Immature natural killer cell (primary cell): ENCODE results near the gene NUDT4. TPM values are rescaled to one million over a fixed set of nuclear protein-coding genes. Genes with fewer than 3 reads are reported as not detected.
"Not testable (repeated sequence)": the region's sequence is repeated elsewhere in the genome, so short reads cannot be mapped to it uniquely, and the experiment has no call there.

ENCODE experiments used
- DNase-seq, 3 donors: peaks; one replicate each; pipeline ENCODE4 v3.0.0; 2022; ENCODE audit warnings: mixed read lengths in 1 of 3
- H3K27ac Mint-ChIP-seq, 6 donors: one replicate each; pipeline ENCODE4 v1.8.0; 2020; ENCODE audit warnings: mixed read lengths in 6 of 6, mild to moderate bottlenecking in 5 of 6, inconsistent platforms in 4 of 6, moderate library complexity in 3 of 6
- H3K27me3 Mint-ChIP-seq, 3 donors: one replicate each; pipeline ENCODE4 v1.8.0; 2020 to 2021; ENCODE audit warnings: low read depth in 3 of 3, mild to moderate bottlenecking in 3 of 3, mixed read lengths in 3 of 3, moderate library complexity in 3 of 3, inconsistent platforms in 1 of 3
- H3K36me3 Mint-ChIP-seq, 3 donors: one replicate each; pipeline ENCODE4 v1.8.0; 2020; ENCODE audit warnings: mixed read lengths in 3 of 3, inconsistent platforms in 2 of 3, mild to moderate bottlenecking in 2 of 3
- H3K4me1 Mint-ChIP-seq, 2 donors: one replicate each; pipeline ENCODE4 v1.8.0; 2020; ENCODE audit warnings: inconsistent platforms in 2 of 2, mild to moderate bottlenecking in 2 of 2, mixed read lengths in 2 of 2, moderate library complexity in 1 of 2
- H3K4me3 Mint-ChIP-seq, 5 donors: one replicate each; pipeline ENCODE4 v1.8.0; 2020; ENCODE audit warnings: mild to moderate bottlenecking in 5 of 5, mixed read lengths in 5 of 5, inconsistent platforms in 3 of 5, moderate library complexity in 3 of 5
- H3K9me3 Mint-ChIP-seq, 6 donors: one replicate each; pipeline ENCODE4 v1.8.0; 2020; ENCODE audit warnings: mild to moderate bottlenecking in 6 of 6, mixed read lengths in 6 of 6, inconsistent platforms in 4 of 6, moderate library complexity in 3 of 6
- polyA plus RNA-seq, 3 donors: library from polyadenylated mRNA; unstranded; fragments of 300-500 nt; fragmentation: Illumina TruSeq; gene quantifications; one replicate each; pipeline ENCODE4 v1.2.3, GENCODE V29; 2021

Gene NUDT4
- polyA plus RNA-seq, 3 donors from 2014 or later, result 29.7 to 34.1 (median 30.6) TPM

DNA sequence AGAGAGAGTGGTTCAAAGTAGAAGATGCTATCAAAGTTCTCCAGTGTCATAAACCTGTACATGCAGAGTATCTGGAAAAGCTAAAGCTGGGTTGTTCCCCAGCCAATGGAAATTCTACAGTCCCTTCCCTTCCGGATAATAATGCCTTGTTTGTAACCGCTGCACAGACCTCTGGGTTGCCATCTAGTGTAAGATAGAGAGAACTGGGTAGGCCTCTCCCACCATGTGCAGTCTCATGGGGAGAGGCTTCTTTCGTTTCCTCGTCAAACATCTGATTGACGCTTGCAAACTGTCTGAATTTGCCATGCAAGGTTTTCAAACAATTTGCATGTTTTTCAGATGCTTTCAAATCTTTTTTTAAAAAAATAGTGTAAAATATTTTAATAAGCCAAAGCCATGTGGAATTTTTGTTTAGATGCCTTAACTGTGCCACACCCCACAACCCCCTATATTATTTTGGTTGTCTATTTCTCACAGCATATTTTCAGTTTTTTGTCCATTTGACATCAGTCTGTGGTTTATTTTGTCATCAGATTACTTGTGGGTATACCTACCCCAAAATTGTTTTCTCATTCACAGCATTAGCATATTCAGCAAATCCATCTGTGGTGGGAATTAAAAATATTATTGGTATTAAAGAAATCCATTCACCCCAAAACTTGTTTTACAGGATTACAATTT is 21.6 kb downstream of the NUDT4 start:
- H3K27me3 Mint-ChIP-seq, H3K4me3 Mint-ChIP-seq, H3K36me3 Mint-ChIP-seq, DNase-seq, H3K9me3 Mint-ChIP-seq, H3K27ac Mint-ChIP-seq, H3K4me1 Mint-ChIP-seq: not testable (repeated sequence)

DNA sequence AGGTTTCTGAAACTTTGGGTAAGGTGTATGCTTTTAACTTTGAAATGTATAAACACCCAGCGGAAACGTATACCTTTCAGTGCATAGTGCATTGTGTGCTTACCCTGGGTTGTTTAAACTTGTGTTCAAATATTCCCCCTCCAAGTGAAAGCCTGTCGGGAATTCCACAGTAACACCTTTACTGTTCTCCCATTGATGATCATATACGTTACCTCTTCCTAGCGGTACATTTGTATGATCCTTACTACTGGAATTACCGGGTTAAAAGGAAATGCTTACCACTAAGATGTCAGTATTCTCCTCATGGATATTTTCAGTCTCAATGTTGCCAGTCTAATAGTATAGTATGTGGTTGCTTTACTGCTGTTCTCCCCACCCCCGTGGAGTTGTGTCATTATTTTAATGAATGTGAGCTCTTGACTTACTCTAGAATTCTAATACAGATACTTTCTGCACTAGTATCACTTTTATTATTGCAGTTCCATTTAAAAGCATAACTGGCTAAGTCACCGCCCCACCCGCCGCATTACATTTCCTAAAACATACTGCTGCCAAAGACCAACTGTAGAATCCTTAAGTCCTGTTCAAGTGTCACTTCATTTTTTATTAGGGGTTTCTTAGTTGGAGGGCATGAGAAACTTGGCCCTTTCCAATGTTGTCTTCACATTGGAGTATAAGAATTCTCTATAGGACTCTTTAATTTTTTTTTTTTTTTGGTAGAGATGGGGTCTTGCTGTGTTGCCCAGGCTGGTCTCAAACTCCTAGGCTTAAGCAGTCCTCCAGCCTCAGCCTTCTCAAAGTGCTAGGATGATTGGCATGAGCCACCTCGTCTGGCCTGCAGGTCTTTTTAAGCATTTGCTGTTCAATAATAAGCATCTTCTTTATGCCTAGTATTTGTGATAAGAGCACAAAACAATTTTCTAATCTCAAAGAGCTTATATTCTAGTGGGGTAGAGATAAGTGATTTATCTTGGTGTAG is 24.9 kb downstream of the NUDT4 start:
- no peak for DNase-seq
- Mint-ChIP-seq H3K4me1 (peaks cover 0 to 3% of the 10 kb centered on the region in 2 donors), H3K9me3 (no peaks in the 10 kb centered on the region), H3K27ac (peak overlapping the region in 2 of 6 donors; percentile 17 to 66), H3K27me3 (peaks cover 0 to 10% (median 5%) of the 10 kb centered on the region in 3 donors), H3K36me3 (peaks cover 0 to 12% (median 0%) of the 10 kb centered on the region in 3 donors), H3K4me3 (no peak overlapping the region)

DNA sequence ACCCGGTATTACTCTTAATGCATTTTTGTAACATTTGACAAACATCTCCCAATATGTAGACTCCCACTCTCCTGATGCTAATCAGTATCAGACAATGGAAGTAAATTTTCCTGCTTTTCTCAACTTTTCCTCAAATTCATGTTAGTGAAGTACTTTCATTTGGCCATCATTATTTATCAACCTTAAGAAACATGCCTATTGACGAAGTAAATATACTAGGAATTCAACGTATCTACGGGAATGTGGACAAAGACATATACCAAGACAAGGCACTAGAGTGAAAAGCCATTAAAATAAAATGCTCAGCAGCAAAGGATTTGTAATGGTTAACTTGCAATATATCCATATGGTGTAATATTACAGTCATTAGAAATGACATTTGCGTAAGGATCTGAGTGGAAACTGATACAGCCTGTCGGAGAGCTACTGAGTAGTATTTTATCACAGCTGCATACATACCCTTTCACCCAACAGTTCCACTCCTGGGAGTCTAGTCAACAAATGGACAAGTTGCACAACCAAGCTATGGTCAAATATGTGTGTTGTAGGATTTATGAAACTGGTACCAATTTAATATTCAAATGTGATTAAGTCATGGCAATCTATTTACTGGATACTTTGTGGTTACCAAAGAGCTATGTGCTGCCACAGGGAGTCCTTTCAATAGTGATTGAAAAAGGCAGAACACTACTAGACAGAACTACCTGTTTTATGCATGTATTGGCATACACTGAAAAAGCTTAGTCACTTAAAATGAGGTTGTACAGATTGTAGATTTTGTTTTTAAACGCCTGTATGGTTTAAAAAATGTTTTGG is 26.5 kb downstream of the NUDT4 start:
- H3K4me3 Mint-ChIP-seq, result no peak overlapping the region
- peak overlapping the region in 2 of 6 donors; percentile 8 to 29 for H3K27ac Mint-ChIP-seq
- H3K4me1 Mint-ChIP-seq, result peaks cover 0 to 3% of the 10 kb centered on the region in 2 donors
- no peak for DNase-seq
- H3K27me3 Mint-ChIP-seq, result peaks cover 0 to 13% (median 2%) of the 10 kb centered on the region in 3 donors
- H3K9me3 Mint-ChIP-seq, result no peaks in the 10 kb centered on the region
- H3K36me3 Mint-ChIP-seq, result peaks cover 0 to 16% (median 7%) of the 10 kb centered on the region in 3 donors

DNA sequence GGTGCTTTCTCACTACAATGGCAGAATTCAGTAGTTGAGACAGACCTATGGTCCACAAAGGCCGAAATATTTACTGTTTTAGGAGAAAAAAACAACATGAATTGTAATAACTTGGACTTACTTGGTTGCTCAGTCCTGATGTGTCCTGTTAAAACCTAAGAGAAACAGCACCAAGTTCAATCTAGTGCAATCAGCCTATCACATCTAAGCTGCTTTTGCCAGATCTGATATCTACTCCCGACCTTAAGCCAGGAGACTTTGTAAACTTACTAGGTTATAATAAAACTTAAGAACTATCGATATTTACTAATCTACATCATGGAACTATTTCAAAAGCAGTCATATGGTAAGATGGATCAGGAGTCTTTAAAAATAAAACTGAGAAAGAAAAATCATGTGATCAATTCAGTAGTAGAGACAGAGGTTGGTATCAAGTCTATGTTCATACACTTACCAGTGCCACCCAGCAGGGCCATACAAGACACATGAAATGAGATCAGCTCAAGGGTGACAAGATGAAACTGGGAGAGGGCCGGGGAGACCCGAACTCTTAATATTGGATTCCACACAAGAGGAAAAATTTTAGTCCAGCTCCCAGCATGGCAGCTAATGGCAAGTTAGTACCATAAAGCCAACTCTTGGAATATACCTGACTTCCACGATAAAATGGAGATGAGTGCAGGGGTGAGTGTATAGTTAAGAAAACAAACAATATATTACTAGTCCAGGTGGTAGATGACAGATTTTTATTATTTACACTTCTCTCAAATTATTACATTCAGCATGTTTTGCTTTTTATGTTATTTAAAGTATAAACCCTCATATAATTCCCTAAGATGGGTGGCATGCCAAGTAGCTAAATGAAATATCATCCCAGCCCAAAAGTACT is 27.5 kb downstream of the NUDT4 start:
- Mint-ChIP-seq H3K36me3 (peaks cover 0 to 17% (median 7%) of the 10 kb centered on the region in 3 donors), H3K4me3 (no peak overlapping the region), H3K9me3 (no peaks in the 10 kb centered on the region), H3K27me3 (peaks cover 0 to 13% (median 2%) of the 10 kb centered on the region in 3 donors), H3K4me1 (peaks cover 0 to 3% of the 10 kb centered on the region in 2 donors), H3K27ac (peak overlapping the region in 2 of 6 donors; percentile 23 to 48)
- no peak for DNase-seq

DNA sequence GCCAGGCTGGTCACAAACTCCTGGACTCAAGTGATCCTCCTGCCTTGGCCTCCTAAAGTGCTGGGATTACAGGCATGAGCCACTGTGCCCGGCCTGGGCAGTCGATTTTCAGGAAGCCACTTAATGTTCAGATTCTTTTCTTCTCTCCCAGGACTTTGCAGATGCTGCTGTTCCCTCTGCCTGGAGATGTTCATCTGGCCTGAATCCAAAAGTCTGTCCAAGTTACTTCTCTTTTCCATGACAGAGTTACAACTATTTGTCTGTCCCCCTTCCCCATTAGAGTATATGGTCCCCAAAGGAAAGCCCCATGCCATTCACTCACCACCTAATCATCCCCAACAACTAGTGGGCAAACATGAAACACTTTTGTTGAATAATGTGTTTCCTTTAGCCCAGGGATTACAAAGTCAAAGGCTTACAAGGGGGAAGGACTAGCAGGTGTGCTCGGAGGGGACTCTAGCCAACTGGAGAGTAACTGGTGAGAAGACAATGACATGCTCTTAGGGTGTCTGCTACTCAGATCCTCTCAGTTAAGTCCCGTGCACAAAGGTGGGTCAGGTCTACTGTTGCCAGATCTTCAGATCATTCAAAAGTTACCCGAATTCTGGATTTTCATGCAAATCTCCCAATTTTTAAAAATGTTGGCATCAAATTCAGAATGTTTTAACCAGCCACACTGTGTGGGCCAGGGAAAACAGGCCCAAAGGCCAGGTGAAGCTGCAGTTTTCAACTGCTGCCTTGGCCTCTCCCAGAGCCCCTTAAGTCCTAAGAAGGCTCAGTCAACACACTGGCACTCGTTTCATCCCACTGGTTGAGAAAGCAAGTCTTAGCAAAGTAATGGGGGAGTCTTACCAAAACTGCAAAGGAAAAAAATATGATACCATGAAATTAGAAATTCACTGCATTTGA is 29.6 kb downstream of the NUDT4 start:
- H3K4me1 Mint-ChIP-seq, result peaks cover 12 to 14% of the 10 kb centered on the region in 2 donors
- peaks cover 0 to 22% (median 7%) of the 10 kb centered on the region in 3 donors for H3K36me3 Mint-ChIP-seq
- H3K4me3 Mint-ChIP-seq, result no peak overlapping the region
- no peak for DNase-seq
- peaks cover 0 to 15% (median 2%) of the 10 kb centered on the region in 3 donors for H3K27me3 Mint-ChIP-seq
- no peaks in the 10 kb centered on the region for H3K9me3 Mint-ChIP-seq
- H3K27ac Mint-ChIP-seq, result peak overlapping the region in 4 of 6 donors; percentile 11 to 57 (median 22)

GRCh38 chr12:93407963-93408283 is 30.2 kb downstream of the NUDT4 start:
- Mint-ChIP-seq H3K27ac (peak overlapping the region in 1 of 6 donors; percentile 29), H3K4me1 (peaks cover 13 to 20% of the 10 kb centered on the region in 2 donors), H3K27me3 (peaks cover 0 to 15% (median 0%) of the 10 kb centered on the region in 3 donors), H3K9me3 (no peaks in the 10 kb centered on the region), H3K4me3 (no peak overlapping the region), H3K36me3 (peaks cover 0 to 22% (median 7%) of the 10 kb centered on the region in 3 donors)
- no peak for DNase-seq

DNA sequence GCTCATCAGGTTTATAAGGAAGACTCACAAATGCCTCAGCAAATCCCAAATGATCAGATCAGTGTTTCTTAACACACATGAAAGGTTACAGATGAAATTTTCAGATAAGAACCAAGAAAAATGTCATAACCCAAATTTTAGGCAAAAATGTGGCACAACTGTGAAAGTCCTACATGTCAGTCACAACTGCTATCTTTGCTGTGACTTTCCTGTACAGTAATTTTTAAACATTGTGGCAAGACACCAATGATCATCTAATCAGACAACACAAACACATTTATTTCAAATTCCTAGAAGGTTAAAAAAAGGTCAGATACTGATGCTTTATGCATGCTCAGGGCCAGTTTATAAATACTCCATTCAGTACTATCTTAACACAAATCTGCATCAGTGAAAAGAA is 31.1 kb downstream of the NUDT4 start:
- DNase-seq, result no peak
- Mint-ChIP-seq H3K4me3 (no peak overlapping the region), H3K27me3 (peaks cover 0 to 10% (median 0%) of the 10 kb centered on the region in 3 donors), H3K36me3 (peaks cover 0 to 20% (median 7%) of the 10 kb centered on the region in 3 donors), H3K9me3 (no peaks in the 10 kb centered on the region), H3K4me1 (peaks cover 21 to 29% of the 10 kb centered on the region in 2 donors), H3K27ac (peak overlapping the region in 3 of 6 donors; percentile 29 to 52 (median 46))

DNA sequence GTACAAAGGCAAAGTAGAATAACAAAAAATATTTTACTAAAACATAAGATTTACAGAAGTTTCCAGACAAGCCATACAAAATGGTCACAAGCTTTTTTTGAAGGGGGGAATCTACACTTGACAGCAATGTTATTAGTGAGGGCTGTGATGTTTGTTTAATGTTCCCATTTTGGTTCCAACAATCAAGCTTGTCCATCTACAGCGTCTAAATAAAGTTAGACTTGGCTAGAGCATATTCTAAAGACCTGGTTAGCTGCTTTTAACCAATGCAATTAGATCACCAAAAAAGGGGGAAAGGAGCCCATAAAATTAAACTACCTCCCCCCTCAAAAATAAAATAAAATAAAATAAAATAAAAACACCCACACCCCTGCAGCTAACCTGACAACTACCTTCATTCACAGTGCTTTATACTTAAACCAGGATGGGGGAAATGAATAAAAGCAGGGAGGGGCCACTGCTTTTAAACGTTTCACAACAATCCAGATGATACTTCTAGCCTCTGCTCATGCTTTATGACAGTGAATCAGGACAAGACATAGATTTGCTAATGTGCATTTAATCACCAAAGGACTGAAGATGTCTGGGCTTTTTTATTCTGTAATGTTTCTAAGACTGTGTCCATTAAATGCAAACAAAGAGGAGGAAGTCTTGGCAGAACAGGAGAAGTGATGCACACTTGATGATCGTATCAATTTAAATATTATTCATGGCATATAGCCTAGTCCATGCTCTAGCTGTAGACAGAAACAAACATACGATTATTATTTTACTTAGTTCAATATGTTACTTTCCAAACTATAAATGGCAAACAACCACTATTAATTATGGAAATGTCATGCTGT is 31.8 kb downstream of the NUDT4 start:
- H3K4me1 Mint-ChIP-seq, result peaks cover 24 to 34% of the 10 kb centered on the region in 2 donors
- peaks cover 0 to 15% (median 7%) of the 10 kb centered on the region in 3 donors for H3K36me3 Mint-ChIP-seq
- DNase-seq, H3K9me3 Mint-ChIP-seq, H3K4me3 Mint-ChIP-seq, H3K27me3 Mint-ChIP-seq: not testable (repeated sequence)
- H3K27ac Mint-ChIP-seq, result peak overlapping the region in 2 of 6 donors; percentile 29 to 52

DNA sequence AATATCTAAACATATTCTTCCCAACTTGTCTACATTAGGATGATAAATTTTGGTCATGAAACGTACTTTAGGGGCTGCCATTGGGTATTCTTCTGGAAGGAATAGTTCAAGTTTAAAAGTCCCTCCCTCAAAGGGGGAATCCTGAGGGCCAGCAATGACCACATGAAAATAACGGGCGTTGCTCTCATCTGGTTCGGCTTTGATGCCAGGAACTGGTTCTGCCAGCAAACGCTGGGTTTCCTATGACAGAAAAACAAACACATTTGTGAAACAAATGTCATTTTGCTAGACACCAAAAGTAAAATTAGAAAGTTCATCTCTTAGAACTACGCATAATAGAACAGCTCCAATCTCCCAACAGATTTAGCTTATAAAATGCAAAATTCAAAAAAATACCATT is 33.3 kb downstream of the NUDT4 start:
- not testable (repeated sequence) for DNase-seq, H3K9me3 Mint-ChIP-seq, H3K4me3 Mint-ChIP-seq, H3K27me3 Mint-ChIP-seq
- peaks cover 0 to 15% (median 7%) of the 10 kb centered on the region in 3 donors for H3K36me3 Mint-ChIP-seq
- peak overlapping the region in 2 of 6 donors; percentile 11 to 22 for H3K27ac Mint-ChIP-seq
- peaks cover 38 to 49% of the 10 kb centered on the region in 2 donors for H3K4me1 Mint-ChIP-seq

DNA sequence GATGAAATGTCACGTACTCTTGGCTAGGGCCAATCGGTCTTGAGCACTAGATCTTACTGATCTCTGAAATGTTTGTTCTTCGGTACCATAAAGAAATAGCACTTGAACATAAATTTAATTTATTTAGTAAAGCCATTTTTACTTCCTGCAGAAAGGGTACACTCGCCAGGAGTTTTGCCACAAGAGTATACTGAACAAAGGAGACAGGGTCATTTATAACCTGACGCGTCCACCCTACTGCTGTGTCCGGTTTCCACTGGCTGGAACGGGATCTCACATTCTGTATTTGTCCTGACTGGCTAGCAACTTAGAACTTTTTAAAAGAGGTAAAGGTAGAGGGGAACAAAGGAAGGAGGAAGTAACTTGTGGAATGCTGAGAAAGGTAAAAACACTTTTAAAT is 34.7 kb downstream of the NUDT4 start:
- Mint-ChIP-seq H3K4me1 (peaks cover 51 to 60% of the 10 kb centered on the region in 2 donors), H3K27ac (peak overlapping the region in 2 of 6 donors; percentile 17 to 55)
- not testable (repeated sequence) for H3K27me3 Mint-ChIP-seq, H3K9me3 Mint-ChIP-seq, DNase-seq, H3K4me3 Mint-ChIP-seq, H3K36me3 Mint-ChIP-seq

- Mint-ChIP-seq H3K9me3 (no peaks in the 10 kb centered on the region), H3K27me3 (peaks cover 0 to 2% (median 0%) of the 10 kb centered on the region in 3 donors), H3K36me3 (peaks cover 0 to 10% (median 7%) of the 10 kb centered on the region in 3 donors), H3K4me3 (no peak overlapping the region), H3K27ac (peak overlapping the region in 2 of 6 donors; percentile 31 to 38), H3K4me1 (peaks cover 54 to 62% of the 10 kb centered on the region in 2 donors)
- DNase-seq, result no peak
Measured at GRCh38 chr12:93413064-93413463, 35.3 kb downstream of the NUDT4 start.
